ENCODE data around the gene KDM4B. TPM values are rescaled to one million over a fixed set of nuclear protein-coding genes. Genes with fewer than 3 reads are reported as not detected.

Gene KDM4B
- total and polyA plus RNA-seq, 9 of the 15 experiments (the other 6 are each of a cell fraction or from before 2014, with no cell fraction given): 0.21 to 29.9 (median 7.3) TPM

DNA sequence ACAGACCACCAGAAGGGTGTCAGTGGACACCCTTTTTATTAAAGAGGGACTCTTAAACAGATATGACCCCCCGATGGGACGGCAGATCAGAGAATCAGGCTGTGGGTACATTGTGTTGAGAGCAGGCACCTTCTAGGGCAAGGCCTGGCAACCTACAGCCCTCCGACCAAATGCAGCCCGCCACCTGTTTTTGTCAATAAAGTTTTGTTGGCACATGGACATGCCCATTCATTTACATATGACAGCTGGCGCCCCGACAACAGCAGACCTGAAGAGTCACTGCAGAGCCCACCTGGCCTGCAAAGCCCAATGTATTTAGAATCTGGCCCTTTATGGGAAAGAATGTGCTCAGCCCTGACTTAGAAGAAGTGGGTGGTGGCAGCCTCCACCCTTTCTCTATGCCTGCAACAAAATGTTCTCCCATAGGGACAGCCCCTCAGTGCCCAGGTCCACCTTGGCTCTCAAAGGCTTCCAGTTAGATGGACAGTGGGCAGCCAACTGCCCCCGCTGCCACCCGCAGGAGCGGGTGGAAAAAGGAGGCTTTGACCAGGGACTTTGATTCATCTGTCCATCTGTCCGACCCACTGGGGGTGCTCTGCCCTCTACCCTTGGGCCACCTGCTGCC, 186.8 kb downstream of the KDM4B start (continued):
- TF ChIP-seq, protein P1, sequence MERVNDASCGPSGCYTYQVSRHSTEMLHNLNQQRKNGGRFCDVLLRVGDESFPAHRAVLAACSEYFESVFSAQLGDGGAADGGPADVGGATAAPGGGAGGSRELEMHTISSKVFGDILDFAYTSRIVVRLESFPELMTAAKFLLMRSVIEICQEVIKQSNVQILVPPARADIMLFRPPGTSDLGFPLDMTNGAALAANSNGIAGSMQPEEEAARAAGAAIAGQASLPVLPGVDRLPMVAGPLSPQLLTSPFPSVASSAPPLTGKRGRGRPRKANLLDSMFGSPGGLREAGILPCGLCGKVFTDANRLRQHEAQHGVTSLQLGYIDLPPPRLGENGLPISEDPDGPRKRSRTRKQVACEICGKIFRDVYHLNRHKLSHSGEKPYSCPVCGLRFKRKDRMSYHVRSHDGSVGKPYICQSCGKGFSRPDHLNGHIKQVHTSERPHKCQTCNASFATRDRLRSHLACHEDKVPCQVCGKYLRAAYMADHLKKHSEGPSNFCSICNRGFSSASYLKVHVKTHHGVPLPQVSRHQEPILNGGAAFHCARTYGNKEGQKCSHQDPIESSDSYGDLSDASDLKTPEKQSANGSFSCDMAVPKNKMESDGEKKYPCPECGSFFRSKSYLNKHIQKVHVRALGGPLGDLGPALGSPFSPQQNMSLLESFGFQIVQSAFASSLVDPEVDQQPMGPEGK (CRISPR knock-in tag; IDR thresholded peaks at IDR 0.05; ENCODE audit: borderline replicate concordance): no peak
- 0 out of 2 replicates have a peak, but pooled peaks have one; percentile 8 for TF ChIP-seq POLR2G (IDR thresholded peaks at IDR 0.05; ENCODE audit: low read depth, low read length)
- no peak for TF ChIP-seq PURB (CRISPR knock-in tag; IDR thresholded peaks at IDR 0.05; ENCODE audit: low read depth)
- TF ChIP-seq ZKSCAN1 (IDR thresholded peaks at IDR 0.05; ENCODE audit: low read depth, low read length): no peak
- no peak for TF ChIP-seq CBX5 (IDR thresholded peaks at IDR 0.05; ENCODE audit: borderline replicate concordance, low read depth)
- TF ChIP-seq ZNF253 (CRISPR knock-in tag; conservative IDR thresholded peaks at IDR 0.05): no peak
- no peak for TF ChIP-seq BCL6 (CRISPR knock-in tag; IDR thresholded peaks at IDR 0.05)
- TF ChIP-seq ZNF146 (CRISPR knock-in tag; IDR thresholded peaks at IDR 0.05; ENCODE audit: unreplicated experiment): no peak
